Measurements from ENCODE around the gene KIF5C.

Gene KIF5C

DNA sequence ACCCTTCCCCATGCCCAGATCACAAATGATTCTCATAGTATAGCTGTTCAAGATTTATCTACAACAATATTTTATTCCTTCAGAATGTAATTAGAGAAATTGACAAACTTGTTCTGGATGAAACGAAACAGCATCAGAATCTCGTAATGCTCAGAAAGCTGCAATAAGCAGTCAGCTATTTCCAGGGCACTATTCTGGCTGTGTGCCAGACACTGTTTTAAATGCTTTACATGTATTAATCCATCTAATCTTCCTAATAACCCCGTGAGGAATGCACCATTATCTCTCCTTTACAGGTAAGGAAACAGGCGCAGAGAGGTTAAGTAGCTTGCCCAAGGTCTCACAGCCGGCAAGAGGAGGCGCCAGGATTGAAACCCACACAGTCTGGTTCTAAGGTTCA lies 153.3 kb downstream of the KIF5C start:
- H2AFZ ChIP-seq (ENCODE audit: low read length), result no peak overlapping the region
- no peaks in the 10 kb centered on the region for H3K9me2 ChIP-seq (replicated peaks; ENCODE audit: low read depth, low read length)
- no peaks in the 10 kb centered on the region for H3K36me3 ChIP-seq (ENCODE audit: insufficient read depth, low read length)
- no peaks in the 10 kb centered on the region for H3F3A ChIP-seq (ENCODE audit: low read depth)
- no peaks in the 10 kb centered on the region for H4K20me1 ChIP-seq (ENCODE audit: insufficient read depth, low read length, poor library complexity, severe bottlenecking)
- no peaks in the 10 kb centered on the region for H3K79me2 ChIP-seq (ENCODE audit: insufficient read depth, low read length)
- H3K4me3 ChIP-seq (ENCODE audit: low read length, poor library complexity, severe bottlenecking), result no peak overlapping the region
- no peak overlapping the region for H3K9ac ChIP-seq (ENCODE audit: low read depth, low read length, poor library complexity, severe bottlenecking)
- H3K27me3 ChIP-seq (ENCODE audit: insufficient read depth, low read length, poor library complexity, severe bottlenecking), result no peaks in the 10 kb centered on the region
- peaks cover 11% of the 10 kb centered on the region for H3K4me1 ChIP-seq (ENCODE audit: insufficient read depth, low read length, poor library complexity, severe bottlenecking)
- no peak overlapping the region for H3K4me2 ChIP-seq (ENCODE audit: low read depth, low read length, poor library complexity, severe bottlenecking)
- TF ChIP-seq, protein P1, sequence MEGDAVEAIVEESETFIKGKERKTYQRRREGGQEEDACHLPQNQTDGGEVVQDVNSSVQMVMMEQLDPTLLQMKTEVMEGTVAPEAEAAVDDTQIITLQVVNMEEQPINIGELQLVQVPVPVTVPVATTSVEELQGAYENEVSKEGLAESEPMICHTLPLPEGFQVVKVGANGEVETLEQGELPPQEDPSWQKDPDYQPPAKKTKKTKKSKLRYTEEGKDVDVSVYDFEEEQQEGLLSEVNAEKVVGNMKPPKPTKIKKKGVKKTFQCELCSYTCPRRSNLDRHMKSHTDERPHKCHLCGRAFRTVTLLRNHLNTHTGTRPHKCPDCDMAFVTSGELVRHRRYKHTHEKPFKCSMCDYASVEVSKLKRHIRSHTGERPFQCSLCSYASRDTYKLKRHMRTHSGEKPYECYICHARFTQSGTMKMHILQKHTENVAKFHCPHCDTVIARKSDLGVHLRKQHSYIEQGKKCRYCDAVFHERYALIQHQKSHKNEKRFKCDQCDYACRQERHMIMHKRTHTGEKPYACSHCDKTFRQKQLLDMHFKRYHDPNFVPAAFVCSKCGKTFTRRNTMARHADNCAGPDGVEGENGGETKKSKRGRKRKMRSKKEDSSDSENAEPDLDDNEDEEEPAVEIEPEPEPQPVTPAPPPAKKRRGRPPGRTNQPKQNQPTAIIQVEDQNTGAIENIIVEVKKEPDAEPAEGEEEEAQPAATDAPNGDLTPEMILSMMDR (conservative IDR thresholded peaks at IDR 0.05; ENCODE audit: low read length), result no peak
- no peak for TF ChIP-seq EZH2phosphoT487 (IDR thresholded peaks at IDR 0.05; ENCODE audit: borderline replicate concordance)
- H3K9me3 ChIP-seq (ENCODE audit: insufficient read depth, low read depth, low read length), result no peaks in the 10 kb centered on the region

DNA sequence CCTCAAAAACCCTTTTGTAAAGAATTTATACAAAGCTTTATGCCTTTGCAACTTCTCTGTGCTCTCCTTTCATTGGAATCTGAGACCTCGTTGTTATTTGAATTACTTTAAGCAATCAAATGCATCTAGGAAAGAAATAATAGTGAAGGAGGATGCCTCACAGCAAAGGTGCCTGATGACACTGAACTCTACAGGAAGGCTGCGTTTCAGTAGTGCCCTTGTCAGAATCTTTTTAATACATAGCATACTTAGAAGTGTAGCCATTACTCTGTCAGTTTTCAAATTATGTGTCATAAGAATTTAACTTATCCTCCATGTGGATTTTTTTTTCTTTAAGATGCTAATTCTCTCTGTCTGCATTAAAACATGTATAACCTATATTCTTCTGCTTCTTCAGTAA lies 153.9 kb downstream of the KIF5C start:
- H2AFZ ChIP-seq (ENCODE audit: low read length), result no peak overlapping the region
- no peaks in the 10 kb centered on the region for H3K79me2 ChIP-seq (ENCODE audit: insufficient read depth, low read length)
- H3K9me3 ChIP-seq (ENCODE audit: insufficient read depth, low read depth, low read length), result no peaks in the 10 kb centered on the region
- TF ChIP-seq EZH2phosphoT487 (IDR thresholded peaks at IDR 0.05; ENCODE audit: borderline replicate concordance), result no peak
- TF ChIP-seq, protein P1 (conservative IDR thresholded peaks at IDR 0.05; ENCODE audit: low read length), result no peak
- H3F3A ChIP-seq (ENCODE audit: low read depth), result no peaks in the 10 kb centered on the region
- H3K27me3 ChIP-seq (ENCODE audit: insufficient read depth, low read length, poor library complexity, severe bottlenecking), result no peaks in the 10 kb centered on the region
- peaks cover 11% of the 10 kb centered on the region for H3K4me1 ChIP-seq (ENCODE audit: insufficient read depth, low read length, poor library complexity, severe bottlenecking)
- H3K9ac ChIP-seq (ENCODE audit: low read depth, low read length, poor library complexity, severe bottlenecking), result no peak overlapping the region
- no peak overlapping the region for H3K4me3 ChIP-seq (ENCODE audit: low read length, poor library complexity, severe bottlenecking)
- no peak overlapping the region for H3K4me2 ChIP-seq (ENCODE audit: low read depth, low read length, poor library complexity, severe bottlenecking)
- no peaks in the 10 kb centered on the region for H4K20me1 ChIP-seq (ENCODE audit: insufficient read depth, low read length, poor library complexity, severe bottlenecking)
- H3K9me2 ChIP-seq (replicated peaks; ENCODE audit: low read depth, low read length), result no peaks in the 10 kb centered on the region
- no peaks in the 10 kb centered on the region for H3K36me3 ChIP-seq (ENCODE audit: insufficient read depth, low read length)

DNA sequence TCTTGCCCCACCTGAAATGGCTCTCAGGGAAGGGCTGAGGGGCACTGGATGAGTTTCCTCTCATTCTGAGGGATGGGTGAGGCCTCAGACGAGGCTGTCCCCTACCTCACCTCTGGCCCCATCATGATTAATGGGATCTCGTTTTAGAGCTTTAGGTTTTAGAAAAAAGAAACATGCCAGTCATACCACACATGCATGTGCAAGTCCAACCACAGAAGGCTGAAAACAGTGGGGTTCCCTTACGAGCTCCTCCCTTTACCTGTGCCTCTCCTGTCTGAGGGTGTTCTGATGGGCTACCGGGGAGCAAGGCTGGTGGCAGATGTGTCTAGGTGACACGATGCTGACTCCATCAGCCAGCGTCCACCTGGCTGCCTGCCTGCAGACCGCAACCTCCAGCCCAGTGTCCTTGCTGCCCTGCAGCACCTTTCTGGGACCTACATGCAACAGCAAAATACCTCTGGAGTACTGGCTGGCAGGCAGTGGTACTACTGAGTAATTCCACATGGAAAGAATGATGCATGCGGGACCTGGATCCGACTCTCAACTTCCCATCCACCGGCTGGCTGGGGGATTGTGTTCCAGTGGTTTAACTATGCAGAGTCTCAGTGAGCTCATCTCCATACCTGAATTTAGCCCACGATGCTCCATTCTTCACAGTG lies 154.4 kb downstream of the KIF5C start:
- TF ChIP-seq, protein P1 (conservative IDR thresholded peaks at IDR 0.05; ENCODE audit: low read length), result no peak
- no peak for TF ChIP-seq EZH2phosphoT487 (IDR thresholded peaks at IDR 0.05; ENCODE audit: borderline replicate concordance)
- no peaks in the 10 kb centered on the region for H3K9me2 ChIP-seq (replicated peaks; ENCODE audit: low read depth, low read length)
- H3K9ac ChIP-seq (ENCODE audit: low read depth, low read length, poor library complexity, severe bottlenecking), result no peak overlapping the region
- no peaks in the 10 kb centered on the region for H3K9me3 ChIP-seq (ENCODE audit: insufficient read depth, low read depth, low read length)
- H2AFZ ChIP-seq (ENCODE audit: low read length), result no peak overlapping the region
- H3K79me2 ChIP-seq (ENCODE audit: insufficient read depth, low read length), result no peaks in the 10 kb centered on the region
- no peak overlapping the region for H3K4me2 ChIP-seq (ENCODE audit: low read depth, low read length, poor library complexity, severe bottlenecking)
- H3K4me3 ChIP-seq (ENCODE audit: low read length, poor library complexity, severe bottlenecking), result no peak overlapping the region
- H4K20me1 ChIP-seq (ENCODE audit: insufficient read depth, low read length, poor library complexity, severe bottlenecking), result no peaks in the 10 kb centered on the region
- H3K4me1 ChIP-seq (ENCODE audit: insufficient read depth, low read length, poor library complexity, severe bottlenecking), result peaks cover 11% of the 10 kb centered on the region
- no peaks in the 10 kb centered on the region for H3K36me3 ChIP-seq (ENCODE audit: insufficient read depth, low read length)
- no peaks in the 10 kb centered on the region for H3F3A ChIP-seq (ENCODE audit: low read depth)
- no peaks in the 10 kb centered on the region for H3K27me3 ChIP-seq (ENCODE audit: insufficient read depth, low read length, poor library complexity, severe bottlenecking)
